NCI-H2081 (cell line): Measurements from ENCODE around the gene GNPAT.

ENCODE experiments used
- DNase-seq, 2 experiments: peaks; one replicate each; lab custom pipeline; 2025; lab: John Stamatoyannopoulos, UW

GNPAT gene

GRCh38 chr1:231213831-231214573 lies 27.0 kb upstream of the GNPAT start:
- no peak for DNase-seq

GRCh38 chr1:231214918-231215680 lies 25.9 kb upstream of the GNPAT start:
- no peak for DNase-seq

GRCh38 chr1:231215681-231216385 lies 25.2 kb upstream of the GNPAT start:
- no peak for DNase-seq

- no peak for DNase-seq
These were observed 24.5 kb upstream of the GNPAT start for GRCh38 chr1:231216498-231216897.

- DNase-seq: no peak
These were observed 24.0 kb upstream of the GNPAT start for GRCh38 chr1:231217056-231217455.

GRCh38 chr1:231218078-231218477 lies 22.9 kb upstream of the GNPAT start:
- no peak for DNase-seq

GRCh38 chr1:231219422-231220401 lies 21.3 kb upstream of the GNPAT start:
- no peak for DNase-seq

- no peak for DNase-seq
These were observed 20.2 kb upstream of the GNPAT start for GRCh38 chr1:231220801-231221200.

GRCh38 chr1:231226156-231226555 lies 14.9 kb upstream of the GNPAT start:
- no peak for DNase-seq

GRCh38 chr1:231231511-231231910 lies 9.5 kb upstream of the GNPAT start:
- no peak for DNase-seq

GRCh38 chr1:231232870-231233734 lies 7.9 kb upstream of the GNPAT start:
- no peak for DNase-seq

GRCh38 chr1:231233735-231234417 lies 7.1 kb upstream of the GNPAT start:
- DNase-seq: no peak

- DNase-seq: no peak
These were observed 6.5 kb upstream of the GNPAT start for GRCh38 chr1:231234506-231234905.

- DNase-seq: peak in 1 of 2 experiments; percentile 16
These were observed 5.3 kb upstream of the GNPAT start for GRCh38 chr1:231235526-231236207.

- peak in 1 of 2 experiments; percentile 85 for DNase-seq
These were observed 4.8 kb upstream of the GNPAT start for GRCh38 chr1:231236208-231236591.

- DNase-seq: no peak
These were observed 4.1 kb upstream of the GNPAT start for GRCh38 chr1:231236938-231237337.

GRCh38 chr1:231238298-231238697 lies 2.7 kb upstream of the GNPAT start:
- no peak for DNase-seq

- DNase-seq: no peak
These were observed 505 bp upstream of the GNPAT start for GRCh38 chr1:231240531-231240882.

- peak; percentile 19 to 49 for DNase-seq
These were observed 738 bp downstream of the GNPAT start for GRCh38 chr1:231241750-231242149.
